ENCODE measurements around the gene NRAP. TPM values are rescaled to one million over a fixed set of nuclear protein-coding genes. Genes with fewer than 3 reads are reported as not detected.

NRAP gene
- total and polyA plus RNA-seq, 10 of the 15 experiments (the other 5 are each of a cell fraction or from before 2014, with no cell fraction given), result not detected

- Histone ChIP-seq H3K9ac (ENCODE audit: control insufficient read depth, insufficient read depth, low read length) (no peak overlapping the region), H3K27ac (ENCODE audit: control insufficient read depth, insufficient read depth) (no peak overlapping the region), H3K79me2 (ENCODE audit: control insufficient read depth, insufficient read depth, low read length) (no peaks in the 10 kb centered on the region), H3K4me3 (no peak overlapping the region), H4K20me1 (ENCODE audit: control insufficient read depth, insufficient read depth) (no peaks in the 10 kb centered on the region), H3K4me2 (ENCODE audit: control insufficient read depth, insufficient read depth) (no peak overlapping the region), H3K9me3 (replicated peaks; ENCODE audit: control insufficient read depth, insufficient read depth, low read length) (no peaks in the 10 kb centered on the region), H3K4me1 (ENCODE audit: control insufficient read depth, insufficient read depth, low read length) (no peaks in the 10 kb centered on the region), H3K27me3 (replicated peaks in 1 of 2; ENCODE audit: control insufficient read depth in 2 of 2, insufficient read depth in 2 of 2, low read length in 1 of 2) (peaks cover 2 to 5% of the 10 kb centered on the region in 2 experiments), H3K36me3 (ENCODE audit: control insufficient read depth in 2 of 2, insufficient read depth in 2 of 2, low read length in 1 of 2) (no peaks in the 10 kb centered on the region), H2AFZ (ENCODE audit: control insufficient read depth, low read depth, low read length) (no peak overlapping the region)
- POLR2A ChIA-PET, result no interaction called here
- intact Hi-C loops (cut with micrococcal nuclease; ENCODE audit: unreplicated experiment) (no loop called here), in situ Hi-C loops (cut with MboI) (no loop called here)
- RAD21 ChIA-PET (ENCODE audit: unreplicated experiment), result no interaction called here
- SMC1A ChIA-PET (ENCODE audit: uncharacterized antibody, unreplicated experiment), result no interaction called here
- FAIRE-seq (no peak), DNase-seq (ENCODE audit: low read depth, low spot score) (no peak), ATAC-seq (no peak)
- no TSS peak for BruUV-seq (replicated peaks)
- CTCF ChIA-PET, result interaction anchor here (0.9 to 2.9 kb wide), 2 partner anchors 10 to 85 kb away, joined by 3 to 11 read pairs; no protein-coding TSS in a partner anchor
- WGBS (ENCODE audit: insufficient coverage, insufficient replicate concordance, low lambda C conversion rate, missing lambda C conversion rate), result 14% methylated on average over 7 of the region's 7 CpGs
- no peak for TF ChIP-seq POU2F2 (IDR thresholded peaks at IDR 0.05; ENCODE audit: borderline replicate concordance, low read depth, low read length)
- no peak for TF ChIP-seq ZNF217 (IDR thresholded peaks at IDR 0.05)
- no peak for TF ChIP-seq CHD2 (IDR thresholded peaks at IDR 0.05; ENCODE audit: borderline replicate concordance, low read depth, low read length)
- TF ChIP-seq IRF3 (IDR thresholded peaks at IDR 0.05), result no peak
- no peak for TF ChIP-seq RCOR1 (conservative IDR thresholded peaks at IDR 0.05; ENCODE audit: low read depth, low read length)
- no peak for TF ChIP-seq BCL11A (IDR thresholded peaks at IDR 0.05; ENCODE audit: low read depth, low read length)
- TF ChIP-seq SMARCA5 (IDR thresholded peaks at IDR 0.05), result no peak
- TF ChIP-seq TAF1 (IDR thresholded peaks at IDR 0.05; ENCODE audit: borderline replicate concordance, low read depth, low read length), result no peak
- no peak for TF ChIP-seq ETV6 (conservative IDR thresholded peaks at IDR 0.05 in 1 of 2, IDR thresholded peaks at IDR 0.05 in 1 of 2; ENCODE audit: borderline replicate concordance in 1 of 2, low read depth in 1 of 2)
- TF ChIP-seq FOXM1 (IDR thresholded peaks at IDR 0.05; ENCODE audit: low read depth, low read length), result no peak
- TF ChIP-seq CHD1 (IDR thresholded peaks at IDR 0.05; ENCODE audit: low read depth, low read length), result no peak
- no peak for TF ChIP-seq NR2C1 (IDR thresholded peaks at IDR 0.05)
Observed at GRCh38 chr10:113617086-113617485, 46.8 kb downstream of the NRAP start.

Measured in GM12878 (cell line).